Measurements from ENCODE around the gene EZR.

Gene EZR

GRCh38 chr6:158722176-158722729 is 96.9 kb downstream of the EZR start:
- no peaks in the 10 kb centered on the region for H3K9me3 ChIP-seq (ENCODE audit: control insufficient read depth, insufficient read depth, low read depth, low read length)
- no peak overlapping the region for H3K27ac ChIP-seq (ENCODE audit: extremely low read depth, low read depth, low read length)
- TF ChIP-seq ZNF155 (tag by site-specific recombination; IDR thresholded peaks at IDR 0.05) (no peak), ZNF558 (tag by site-specific recombination; IDR thresholded peaks at IDR 0.05) (no peak), ZNF398 (tag by site-specific recombination; IDR thresholded peaks at IDR 0.05) (no peak), ZNF146 (tag by site-specific recombination; IDR thresholded peaks at IDR 0.05) (no peak), ZNF48 (tag by site-specific recombination; IDR thresholded peaks at IDR 0.05) (no peak)
- H3K4me3 ChIP-seq (ENCODE audit: low read depth, low read length): no peak overlapping the region
- POLR2A ChIA-PET: interaction anchor here (0.7 kb wide), 1 partner anchor 38 kb away, joined by 6 read pairs; no protein-coding TSS in a partner anchor
- H3K4me1 ChIP-seq (ENCODE audit: control insufficient read depth, insufficient read depth, low read length): no peaks in the 10 kb centered on the region
- CTCF ChIA-PET: interaction anchor here (0.6 to 1.2 kb wide), 9 partner anchors 15 to 423 kb away, joined by 3 to 5 read pairs (median 3); no protein-coding TSS in a partner anchor
- H3K36me3 ChIP-seq (ENCODE audit: control insufficient read depth in 2 of 2, insufficient read depth in 1 of 2, low read length in 2 of 2): no peaks in the 10 kb centered on the region

- ChIA-PET POLR2A (no interaction called here), CTCF (interaction anchor here (0.5 to 2.9 kb wide), 55 partner anchors 10 to 506 kb away, joined by 3 to 58 read pairs (median 4); partner anchors contain the start of gene SYTL3)
- no peak overlapping the region for H3K4me3 ChIP-seq (ENCODE audit: low read depth, low read length)
- no peak overlapping the region for H3K27ac ChIP-seq (ENCODE audit: extremely low read depth, low read depth, low read length)
- TF ChIP-seq ZBTB48 (tag by site-specific recombination; IDR thresholded peaks at IDR 0.05) (0 out of 2 replicates have a peak, but pooled peaks have one; percentile 30), ZNF112 (tag by site-specific recombination; IDR thresholded peaks at IDR 0.05) (no peak), ZIC2 (tag by site-specific recombination; IDR thresholded peaks at IDR 0.05) (peak; percentile 32; the same call in 1 of the 2 replicates), ZNF660 (tag by site-specific recombination; IDR thresholded peaks at IDR 0.05) (0 out of 2 replicates have a peak, but pooled peaks have one; percentile 22)
- H3K9me3 ChIP-seq (ENCODE audit: control insufficient read depth, insufficient read depth, low read depth, low read length): no peaks in the 10 kb centered on the region
- no peaks in the 10 kb centered on the region for H3K4me1 ChIP-seq (ENCODE audit: control insufficient read depth, insufficient read depth, low read length)
- no peaks in the 10 kb centered on the region for H3K36me3 ChIP-seq (ENCODE audit: control insufficient read depth in 2 of 2, insufficient read depth in 1 of 2, low read length in 2 of 2)
Observed at GRCh38 chr6:158718461-158719046, 100.6 kb downstream of the EZR start.

DNA sequence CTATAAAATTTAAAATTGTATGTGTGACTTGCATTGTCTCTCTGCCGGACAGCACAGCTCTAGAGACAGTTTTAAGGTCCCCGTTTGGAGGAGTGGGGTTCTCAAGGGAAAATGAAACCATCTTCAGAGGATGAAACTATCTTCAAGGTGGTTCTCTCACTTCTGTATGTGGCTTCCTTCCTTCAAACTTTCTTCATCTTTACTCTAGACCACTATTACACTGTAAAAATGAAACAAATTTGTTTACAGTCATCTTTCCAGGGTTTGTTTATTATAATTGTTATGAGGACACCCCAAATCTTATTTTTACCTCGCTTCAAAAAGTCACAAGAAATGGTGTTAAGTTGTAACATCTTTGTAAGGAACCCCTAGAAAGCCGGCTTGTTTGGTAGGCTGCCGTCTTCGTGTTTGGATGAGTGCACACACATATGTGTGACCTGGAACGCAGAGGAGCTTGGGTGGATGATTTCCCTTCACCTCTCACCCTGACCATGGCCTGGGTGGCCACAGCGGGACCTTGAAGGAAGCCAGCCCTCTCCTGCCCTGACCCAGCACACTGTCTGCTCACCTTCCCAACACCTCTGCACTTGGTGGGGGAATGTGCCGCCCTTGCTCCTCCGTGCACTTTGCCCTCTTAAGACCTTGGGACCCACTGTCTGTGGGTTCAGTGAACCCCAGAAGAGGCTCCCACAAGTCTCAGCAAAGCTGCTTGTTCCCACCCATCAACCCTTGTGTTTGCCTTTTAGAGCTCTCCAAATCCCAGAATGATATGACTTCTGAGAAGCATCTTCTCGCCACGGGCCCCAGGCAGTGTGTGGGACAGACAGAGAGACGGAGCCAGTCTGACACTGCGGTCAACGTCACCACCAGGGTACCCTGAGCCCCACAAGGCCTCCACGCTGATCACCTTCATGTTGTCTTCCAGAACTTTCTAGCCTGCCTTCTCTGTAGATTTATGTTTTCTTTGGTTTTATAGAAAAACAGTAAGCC is 101.5 kb downstream of the EZR start:
- H3K4me1 ChIP-seq (ENCODE audit: control insufficient read depth, insufficient read depth, low read length): no peaks in the 10 kb centered on the region
- no peaks in the 10 kb centered on the region for H3K36me3 ChIP-seq (ENCODE audit: control insufficient read depth in 2 of 2, insufficient read depth in 1 of 2, low read length in 2 of 2)
- no peak overlapping the region for H3K4me3 ChIP-seq (ENCODE audit: low read depth, low read length)
- H3K27ac ChIP-seq (ENCODE audit: extremely low read depth, low read depth, low read length): no peak overlapping the region
- no peaks in the 10 kb centered on the region for H3K9me3 ChIP-seq (ENCODE audit: control insufficient read depth, insufficient read depth, low read depth, low read length)
- TF ChIP-seq ZBTB1 (tag by site-specific recombination; IDR thresholded peaks at IDR 0.05) (no peak), OVOL3 (tag by site-specific recombination; IDR thresholded peaks at IDR 0.05) (no peak), ZBTB7A (tag by site-specific recombination; IDR thresholded peaks at IDR 0.05; ENCODE audit: low read depth) (no peak), GLI2 (tag by site-specific recombination; IDR thresholded peaks at IDR 0.05; ENCODE audit: borderline replicate concordance, low read depth) (no peak), ZNF426 (tag by site-specific recombination; IDR thresholded peaks at IDR 0.05) (no peak), ZNF621 (tag by site-specific recombination; IDR thresholded peaks at IDR 0.05) (no peak), ZBTB21 (tag by site-specific recombination; IDR thresholded peaks at IDR 0.05) (no peak), ZNF341 (tag by site-specific recombination; IDR thresholded peaks at IDR 0.05; ENCODE audit: low read depth) (no peak), ZNF211 (tag by site-specific recombination; IDR thresholded peaks at IDR 0.05; ENCODE audit: low read depth) (no peak), ZNF548 (tag by site-specific recombination; IDR thresholded peaks at IDR 0.05) (no peak)
- TF ChIP-seq, protein P1, sequence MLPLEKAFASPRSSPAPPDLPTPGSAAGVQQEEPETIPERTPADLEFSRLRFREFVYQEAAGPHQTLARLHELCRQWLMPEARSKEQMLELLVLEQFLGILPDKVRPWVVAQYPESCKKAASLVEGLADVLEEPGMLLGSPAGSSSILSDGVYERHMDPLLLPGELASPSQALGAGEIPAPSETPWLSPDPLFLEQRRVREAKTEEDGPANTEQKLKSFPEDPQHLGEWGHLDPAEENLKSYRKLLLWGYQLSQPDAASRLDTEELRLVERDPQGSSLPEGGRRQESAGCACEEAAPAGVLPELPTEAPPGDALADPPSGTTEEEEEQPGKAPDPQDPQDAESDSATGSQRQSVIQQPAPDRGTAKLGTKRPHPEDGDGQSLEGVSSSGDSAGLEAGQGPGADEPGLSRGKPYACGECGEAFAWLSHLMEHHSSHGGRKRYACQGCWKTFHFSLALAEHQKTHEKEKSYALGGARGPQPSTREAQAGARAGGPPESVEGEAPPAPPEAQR (tag by site-specific recombination; IDR thresholded peaks at IDR 0.05): no peak
- ChIA-PET CTCF (interaction anchor here (0.6 to 2.9 kb wide), 46 partner anchors 9 to 657 kb away, joined by 3 to 58 read pairs (median 5); partner anchors contain the start of gene SYTL3), POLR2A (no interaction called here)

Measured in HEK293 (cell line).